Activated CD8-positive, alpha-beta memory T cell treated with anti-CD3 and anti-CD28 coated beads, Interleukin-2, amount 50 U/mL, for 24 hours (primary cell): ENCODE results near the gene RTCA.
"Not testable (repeated sequence)": the region's sequence is repeated elsewhere in the genome, so short reads cannot be mapped to it uniquely, and the experiment has no call there.

Experiments
- DNase-seq: peaks from one replicate; pipeline ENCODE4 v3.0.0-alpha.2; 2020; ENCODE audit errors: extremely low read depth

The RTCA gene

DNA sequence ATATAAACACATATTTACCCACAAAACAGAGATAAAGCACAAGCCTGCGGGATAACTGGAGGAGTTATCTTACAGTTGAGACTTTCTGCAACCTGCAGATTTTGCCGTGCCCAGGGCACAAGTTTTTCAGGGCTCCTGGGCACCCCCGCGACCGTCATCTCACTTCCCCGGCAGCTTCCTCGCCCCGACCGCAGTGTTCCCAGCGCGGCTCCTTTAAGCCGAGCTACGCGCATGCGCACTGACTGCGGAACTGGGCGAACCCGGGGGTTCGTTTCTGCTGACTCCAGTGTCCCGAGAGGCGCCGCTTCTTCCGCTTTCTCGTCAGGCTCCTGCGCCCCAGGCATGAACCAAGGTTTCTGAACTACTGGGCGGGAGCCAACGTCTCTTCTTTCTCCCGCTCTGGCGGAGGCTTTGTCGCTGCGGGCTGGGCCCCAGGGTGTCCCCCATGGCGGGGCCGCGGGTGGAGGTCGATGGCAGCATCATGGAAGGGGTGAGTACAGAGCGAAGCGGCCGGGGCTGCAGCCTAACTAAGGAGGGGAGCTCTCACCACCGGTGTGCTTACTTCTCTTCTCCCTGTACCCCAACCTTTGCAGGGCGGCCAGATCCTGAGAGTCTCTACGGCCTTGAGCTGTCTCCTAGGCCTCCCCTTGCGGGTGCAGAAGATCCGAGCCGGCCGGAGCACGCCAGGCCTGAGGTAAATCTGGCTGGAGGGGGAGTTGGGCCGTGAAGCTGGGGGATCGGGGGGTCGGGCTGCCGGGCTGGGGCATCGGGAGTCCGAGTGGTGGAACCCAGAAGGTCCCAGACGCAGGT, at the start of gene RTCA:
RTCA (plus strand) TSS at position 286 of the 810 bp plus-strand sequence; CDS start at position 446, 160 bp downstream.
- DNase-seq: peak; percentile 88

- DNase-seq: no peak
These were observed 48.2 kb upstream of the RTCA start for GRCh38 chr1:100217834-100218233.

- no peak for DNase-seq
These were observed 46.6 kb upstream of the RTCA start for GRCh38 chr1:100219457-100219856.

- no peak for DNase-seq
These were observed 46.1 kb upstream of the RTCA start for GRCh38 chr1:100219883-100220282.

GRCh38 chr1:100222428-100222827, 43.6 kb upstream of the RTCA start:
- no peak for DNase-seq

- DNase-seq: no peak
These were observed 36.2 kb upstream of the RTCA start for GRCh38 chr1:100229681-100230443.

DNA sequence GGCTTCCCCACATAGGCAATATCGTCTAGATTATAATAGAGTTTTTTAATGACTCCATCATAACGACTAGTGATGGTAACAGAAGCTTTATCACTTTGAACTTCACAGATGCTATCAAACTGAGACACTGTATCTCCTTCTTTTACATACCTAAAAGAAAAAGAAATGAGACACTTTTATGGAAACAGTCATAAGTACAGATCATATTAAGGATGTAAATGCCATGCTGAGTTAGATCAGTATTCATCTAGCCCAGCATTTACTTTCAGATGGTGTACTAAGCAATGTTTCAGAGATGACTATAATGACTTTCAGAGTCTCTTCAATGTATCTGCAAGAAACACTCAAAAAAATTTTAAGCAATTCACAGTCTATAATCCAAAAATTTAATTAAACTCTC, 35.3 kb upstream of the RTCA start:
- DNase-seq: no peak

DNA sequence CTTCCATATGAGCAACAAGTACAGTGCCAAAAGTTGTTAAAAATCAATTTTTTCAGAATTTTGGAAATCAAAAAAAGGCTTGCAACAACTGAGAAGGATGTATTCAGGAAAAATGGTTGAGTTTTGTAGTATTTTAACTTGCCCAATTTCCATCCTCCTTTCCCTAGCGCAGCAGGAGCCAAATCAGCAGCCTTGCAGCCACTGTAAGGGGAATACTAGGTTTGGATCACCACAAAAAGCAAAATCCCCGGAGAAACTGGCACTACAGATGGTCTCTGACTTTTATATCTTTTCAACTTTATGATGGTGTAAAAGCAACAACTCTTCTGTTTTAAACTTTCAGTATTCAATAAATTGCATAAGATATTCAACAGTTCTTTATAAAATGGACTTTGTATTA, 34.3 kb upstream of the RTCA start:
- no peak for DNase-seq

GRCh38 chr1:100232156-100232555, 33.9 kb upstream of the RTCA start:
- no peak for DNase-seq

GRCh38 chr1:100233566-100233965, 32.5 kb upstream of the RTCA start:
- DNase-seq: not testable (repeated sequence)

DNA sequence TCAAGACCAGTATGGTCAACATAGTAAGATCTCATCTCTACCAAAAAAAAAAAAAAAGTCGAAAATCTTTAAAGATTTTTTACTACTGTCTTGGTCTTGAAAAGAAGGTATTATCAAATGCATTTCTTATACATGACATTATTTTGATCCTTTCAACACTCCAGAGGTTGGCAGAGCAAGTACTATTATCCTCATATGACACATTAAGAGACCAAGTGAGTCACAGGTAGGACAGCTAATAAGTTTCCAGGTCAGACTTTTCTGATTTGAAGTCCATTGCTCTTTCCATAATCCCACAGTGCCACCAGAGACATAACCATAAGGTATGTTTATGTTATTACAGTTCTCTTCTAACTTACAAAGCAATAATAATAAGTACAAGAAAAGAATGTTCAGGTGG, 31.6 kb upstream of the RTCA start:
- no peak for DNase-seq

DNA sequence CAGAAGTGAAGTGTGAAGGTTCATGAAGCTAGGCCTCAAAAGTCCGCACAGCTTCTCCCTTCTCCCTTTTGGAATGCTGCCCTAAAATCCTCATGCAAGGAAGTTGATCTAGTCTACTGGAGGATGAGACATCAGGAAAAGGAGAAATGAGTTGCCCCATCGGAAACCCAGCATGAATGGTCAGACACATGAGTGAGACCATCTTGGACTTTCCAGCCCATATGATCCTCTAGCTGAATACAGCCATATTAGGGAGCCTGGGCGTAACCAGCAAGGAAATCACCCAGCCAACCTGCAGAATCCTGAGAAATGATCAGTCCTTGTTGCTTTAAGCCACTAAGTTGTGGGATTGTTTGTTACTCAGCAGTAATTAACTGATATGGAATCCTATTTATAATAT, 28.9 kb upstream of the RTCA start:
- DNase-seq: no peak

DNA sequence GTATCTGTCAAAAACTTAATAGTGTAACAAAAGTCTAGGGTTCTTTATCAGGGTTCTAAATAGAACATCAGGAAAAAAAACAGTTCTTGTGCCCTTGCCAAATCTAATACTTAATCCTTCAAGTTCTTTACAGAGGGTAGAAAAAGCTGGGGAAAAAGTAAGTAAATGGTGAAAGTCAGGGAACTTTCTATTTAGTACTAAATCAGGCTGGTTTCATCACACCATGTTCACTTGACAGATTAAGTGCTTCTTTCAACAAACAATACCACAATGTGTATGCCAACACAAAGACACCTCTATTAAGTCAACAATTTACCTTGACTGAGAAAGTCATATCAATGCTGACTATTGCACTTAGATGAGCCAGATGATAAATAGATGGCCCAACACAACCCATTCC, 26.1 kb upstream of the RTCA start:
- no peak for DNase-seq

GRCh38 chr1:100240631-100241030, 25.4 kb upstream of the RTCA start:
- no peak for DNase-seq

DNA sequence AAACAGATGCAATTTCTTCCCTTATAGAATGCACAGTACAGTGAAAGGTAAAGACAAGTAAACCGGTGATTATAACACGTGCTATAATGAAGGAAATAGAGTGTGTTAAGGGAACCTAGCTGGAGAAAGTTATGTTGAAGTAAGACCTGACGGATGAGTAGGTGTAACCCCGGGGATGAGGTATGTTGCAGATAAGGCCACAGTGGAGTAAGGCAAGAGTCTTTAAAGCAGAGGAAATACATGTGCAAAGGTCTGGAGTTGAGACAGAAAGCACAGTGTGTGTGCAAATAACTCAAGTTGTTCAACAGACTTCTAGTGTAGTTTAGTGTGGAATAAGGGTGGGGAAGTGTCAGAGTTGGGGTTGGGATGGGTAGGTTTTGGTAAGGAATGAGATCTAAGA, 19.3 kb upstream of the RTCA start:
- no peak for DNase-seq

GRCh38 chr1:100249155-100249536, 16.9 kb upstream of the RTCA start:
- DNase-seq: no peak

GRCh38 chr1:100249537-100250257, 16.3 kb upstream of the RTCA start, which contains the start of gene DBT:
Gene DBT (minus strand): TSS chr1:100249834. CDS start chr1:100249820, 14 bp downstream.
- DNase-seq: peak; percentile 88

DNA sequence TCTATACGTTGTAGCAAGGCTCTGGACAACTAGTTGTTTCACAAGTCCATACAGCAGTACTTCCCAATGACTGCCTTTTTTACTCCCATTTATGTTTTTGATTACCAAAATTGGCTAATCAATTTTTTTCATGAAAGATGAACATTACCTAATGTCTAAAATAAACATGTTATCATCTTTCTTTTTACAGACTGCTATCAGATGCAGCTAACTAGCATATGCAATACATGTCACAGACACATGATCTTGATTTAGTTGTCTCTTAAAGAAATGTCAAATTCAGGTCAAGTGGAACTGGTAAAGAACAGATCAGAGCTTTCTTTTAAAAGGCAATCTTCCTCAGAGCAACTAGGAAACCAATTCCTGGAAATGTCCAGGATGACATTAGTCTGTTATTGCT, 15.8 kb upstream of the RTCA start:
- no peak for DNase-seq

DNA sequence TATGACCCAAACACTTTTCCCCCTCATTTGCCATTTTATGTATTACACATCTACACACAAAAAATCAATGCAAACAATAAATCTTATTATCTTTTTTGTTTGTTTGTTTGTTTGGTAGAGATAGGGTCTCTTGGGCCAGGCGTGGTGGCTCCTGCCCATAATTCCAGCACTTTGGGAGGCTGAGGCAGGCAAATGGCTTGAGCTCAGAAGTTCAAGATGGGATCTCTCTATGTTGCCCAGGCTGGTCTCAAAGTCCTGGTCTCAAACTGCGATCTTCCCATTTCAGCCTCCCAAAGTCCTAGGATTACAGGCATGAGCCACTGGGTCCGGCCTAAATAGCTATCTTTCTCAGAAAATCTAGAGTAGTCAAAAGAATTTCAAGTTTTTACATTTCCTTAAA, 15.2 kb upstream of the RTCA start:
- DNase-seq: no peak

- DNase-seq: no peak
These were observed 13.1 kb upstream of the RTCA start for GRCh38 chr1:100252901-100253300.

DNA sequence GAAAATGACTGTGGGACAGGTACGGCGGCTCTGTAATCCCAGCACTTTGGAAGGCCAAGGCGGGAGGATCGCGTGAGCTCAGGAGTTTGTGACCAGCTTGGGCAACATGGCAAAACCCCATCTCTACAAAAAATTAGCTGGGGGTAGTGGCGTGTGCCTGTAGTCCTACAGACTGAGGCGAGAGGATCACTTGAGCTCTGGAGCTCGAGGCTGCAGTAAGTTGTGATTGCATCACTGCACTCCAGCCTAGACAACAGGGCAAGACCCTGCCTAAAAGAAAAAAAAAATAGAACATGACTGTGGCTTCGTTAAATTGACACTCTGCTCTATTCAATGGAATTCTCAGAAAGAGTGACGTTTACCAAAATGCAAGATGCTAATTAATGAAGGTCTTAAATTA, 12.5 kb upstream of the RTCA start:
- no peak for DNase-seq

- DNase-seq: not testable (repeated sequence)
These were observed 9.7 kb upstream of the RTCA start for GRCh38 chr1:100256273-100256672.
